ENCODE measurements around the gene AFF3.

- TF ChIP-seq CTCF (IDR thresholded peaks at IDR 0.05 in 2 of 3, conservative IDR thresholded peaks at IDR 0.05 in 1 of 3; ENCODE audit: control insufficient read depth in 2 of 3, extremely low read depth in 1 of 3, insufficient read depth in 1 of 3, low read depth in 3 of 3, low read length in 3 of 3) = no peak
- no peak for TF ChIP-seq POLR2AphosphoS5 (IDR thresholded peaks at IDR 0.05; ENCODE audit: low read length)
- TF ChIP-seq FOXK2 (IDR thresholded peaks at IDR 0.05) = no peak
- TF ChIP-seq PBX3 (IDR thresholded peaks at IDR 0.05; ENCODE audit: insufficient replicate concordance, low read depth, low read length) = no peak
- TF ChIP-seq PAX8 (IDR thresholded peaks at IDR 0.05) = no peak
- no peak for TF ChIP-seq GABPA (IDR thresholded peaks at IDR 0.05; ENCODE audit: low read depth)
- TF ChIP-seq RFX5 (IDR thresholded peaks at IDR 0.05; ENCODE audit: low read depth, low read length) = no peak
- no peak for TF ChIP-seq USF1 (IDR thresholded peaks at IDR 0.05; ENCODE audit: borderline replicate concordance, extremely low read length, insufficient read depth, low read depth, low read length)
- no peak for TF ChIP-seq ATF2 (IDR thresholded peaks at IDR 0.05; ENCODE audit: low read length)
- no peak for TF ChIP-seq ATF3 (IDR thresholded peaks at IDR 0.05; ENCODE audit: borderline replicate concordance, extremely low read depth, low read depth, low read length)
These were observed 321.4 kb downstream of the AFF3 start for GRCh38 chr2:99821039-99821438.

All from GM12878 (cell line).